Psoas muscle (tissue), 8 donors: ENCODE measurements around the gene CDC42BPA. TPM values are rescaled to one million over a fixed set of nuclear protein-coding genes. Genes with fewer than 3 reads are reported as not detected.
A peak's percentile ranks its signal among the peaks of the same experiment; 100 is the strongest.

Source experiments
- ATAC-seq, 4 donors: fragments of 200-7000 bp; cut with Tn5 transposase; one replicate each; pipeline ENCODE4 v1.9.1; 2020; ENCODE audit warnings: moderate library complexity in 3 of 4, mild to moderate bottlenecking in 2 of 4
- DNase-seq, 2 donors: peaks; one replicate each; pipeline ENCODE4 v3.0.0-alpha.2; 2020
- H3K27ac ChIP-seq: fragments of 200-600 bp; one replicate; pipeline ENCODE4 v1.8.0; 2022
- H3K27me3 ChIP-seq, 3 donors: fragments of 200-600 bp in 1 of 3; one replicate each; pipeline versions ENCODE4 v1.6.1 to v1.8.0; 2013 to 2022; ENCODE audit warnings: low read length in 2 of 3, mild to moderate bottlenecking in 2 of 3, moderate library complexity in 1 of 3; ENCODE audit not compliant: insufficient read depth in 3 of 3
- H3K36me3 ChIP-seq, 2 donors: fragments of 200-600 bp in 1 of 2; one replicate each; pipeline versions ENCODE4 v1.6.1 to v1.8.0; 2013 to 2022; ENCODE audit warnings: low read depth in 1 of 2, mild to moderate bottlenecking in 1 of 2, moderate library complexity in 1 of 2; ENCODE audit not compliant: insufficient read depth in 1 of 2
- H3K4me1 ChIP-seq: fragments of 200-600 bp; one replicate; pipeline ENCODE4 v1.8.0; 2022
- H3K4me3 ChIP-seq: fragments of 200-600 bp; one replicate; pipeline ENCODE4 v1.8.0; 2022; ENCODE audit warnings: mild to moderate bottlenecking
- H3K9me3 ChIP-seq: fragments of 200-600 bp; one replicate; pipeline ENCODE4 v1.8.0; 2022
- WGBS, 3 donors: extraction: QIAGEN DNeasy Blood & Tissue Kit; methylation state at CpG; one replicate each; pipeline versions ENCODE4 v1.1.6 to v1.1.7; 2013; 5-methylcytosine and 5-hydroxymethylcytosine counted together
- intact Hi-C, 2 donors: fragments of 100-400 bp; cut with DNase I; formaldehyde crosslinking; loops; one replicate each; pipeline versions ENCODE4 v1.11.0 to v1.14.2; 2022
- polyA plus RNA-seq, 3 donors: library from polyadenylated mRNA; stranded (reverse); fragments of 200-250 nt; gene quantifications; one replicate each; pipeline ENCODE4 v1.2.3, GENCODE V29; 2013
- total RNA-seq, 4 donors: library from RNA; stranded (reverse); fragmentation: NEBNext Ultra II Directional in 2 of 4; extraction: Animal tissue kit (Norgen Biotek cat#: 25700) in 2 of 4; gene quantifications; one replicate each; pipeline versions ENCODE4 v1.2.1 to v1.2.4, GENCODE V29; 2021 to 2023
- TF ChIP-seq, protein P1 (sequence below): fragments of 200-600 bp; IDR thresholded peaks from one replicate; pipeline ENCODE4 v1.8.0; 2022; ENCODE audit warnings: antibody characterized with exemption
- donor health status: healthy with polysubstance abuse.
- donor health status: DM: no; HTN: no; CAD: no; lungs with moderate emphysema.
- donor health status: Bipolar disorder and iron deficiency.
- donor health status: healthy.
- donor health status: DM: yes; HTN: yes; CAD: no.
- donor health status: DM: no; HTN: no; CAD: no.
- donor health status: DM: no; HTN: no; CAD: no.
- donor health status: DM: yes; HTN: yes; CAD: no.

CDC42BPA gene
- total and polyA plus RNA-seq, 7 donors = 5.3 to 23.0 (median 15.7) TPM

DNA sequence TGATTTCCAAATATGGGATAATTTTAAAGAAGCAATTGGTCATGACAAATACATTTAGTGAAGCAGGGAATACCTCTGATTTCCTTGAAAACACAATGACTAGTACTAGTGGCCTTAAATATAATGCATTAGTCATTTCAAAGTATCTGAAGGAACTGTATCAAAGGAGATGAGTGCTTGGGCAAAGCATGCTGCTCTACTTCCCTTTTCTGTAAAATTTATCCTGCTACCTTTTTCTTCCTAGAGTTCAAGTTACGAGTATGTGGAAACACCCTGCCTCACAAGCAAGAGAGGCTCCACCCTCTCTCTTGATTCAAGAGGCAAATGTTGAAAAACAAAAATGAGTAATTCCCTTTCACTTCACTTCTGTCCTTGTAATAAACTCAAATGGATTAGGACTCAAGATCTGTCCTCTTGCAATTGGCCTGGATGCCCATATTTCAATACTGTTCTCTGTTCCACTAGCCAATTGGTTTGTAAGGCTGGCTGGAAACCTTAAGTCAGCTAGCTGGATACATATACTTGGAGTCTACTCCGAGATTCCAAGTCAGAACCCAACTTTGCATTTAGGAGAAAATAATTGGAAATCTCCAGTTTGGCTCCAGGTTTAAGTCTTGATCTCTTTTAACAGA lies 92.5 kb downstream of the CDC42BPA start:
- Histone ChIP-seq H3K4me1 (peaks cover 12% of the 10 kb centered on the region), H3K36me3 (no peaks in the 10 kb centered on the region)

DNA sequence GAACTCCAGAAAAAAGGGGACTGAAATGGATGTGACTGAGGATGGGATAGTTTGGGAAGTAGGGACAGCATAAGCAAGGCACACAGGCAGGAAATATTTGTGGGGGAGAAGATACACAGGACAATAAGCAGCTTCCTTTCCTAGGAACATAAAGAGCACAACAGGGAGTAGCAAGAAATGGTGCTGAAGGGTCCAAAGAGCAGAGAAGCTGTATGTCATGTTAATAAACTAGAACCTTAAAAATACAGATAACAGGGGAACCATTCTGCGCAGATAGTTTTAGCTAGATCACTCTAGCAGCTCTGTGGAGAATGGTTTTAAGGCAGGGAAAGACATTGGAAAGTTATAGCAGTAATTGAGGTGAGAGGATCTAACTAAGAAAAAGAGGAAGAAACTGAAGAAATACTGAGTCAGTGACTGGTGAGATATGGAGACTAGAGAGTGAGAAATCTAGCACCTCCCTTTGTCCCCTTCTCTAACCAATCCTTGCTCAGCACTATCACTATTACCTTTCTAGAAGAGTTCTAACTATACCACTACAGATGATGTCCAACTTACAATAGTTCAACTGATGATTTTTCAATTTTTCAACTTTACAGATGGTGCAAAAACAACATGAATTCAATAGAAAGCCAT lies 95.0 kb downstream of the CDC42BPA start:
- no peak for DNase-seq
- no peaks in the 10 kb centered on the region for H3K9me3 ChIP-seq
- TF ChIP-seq, protein P1, sequence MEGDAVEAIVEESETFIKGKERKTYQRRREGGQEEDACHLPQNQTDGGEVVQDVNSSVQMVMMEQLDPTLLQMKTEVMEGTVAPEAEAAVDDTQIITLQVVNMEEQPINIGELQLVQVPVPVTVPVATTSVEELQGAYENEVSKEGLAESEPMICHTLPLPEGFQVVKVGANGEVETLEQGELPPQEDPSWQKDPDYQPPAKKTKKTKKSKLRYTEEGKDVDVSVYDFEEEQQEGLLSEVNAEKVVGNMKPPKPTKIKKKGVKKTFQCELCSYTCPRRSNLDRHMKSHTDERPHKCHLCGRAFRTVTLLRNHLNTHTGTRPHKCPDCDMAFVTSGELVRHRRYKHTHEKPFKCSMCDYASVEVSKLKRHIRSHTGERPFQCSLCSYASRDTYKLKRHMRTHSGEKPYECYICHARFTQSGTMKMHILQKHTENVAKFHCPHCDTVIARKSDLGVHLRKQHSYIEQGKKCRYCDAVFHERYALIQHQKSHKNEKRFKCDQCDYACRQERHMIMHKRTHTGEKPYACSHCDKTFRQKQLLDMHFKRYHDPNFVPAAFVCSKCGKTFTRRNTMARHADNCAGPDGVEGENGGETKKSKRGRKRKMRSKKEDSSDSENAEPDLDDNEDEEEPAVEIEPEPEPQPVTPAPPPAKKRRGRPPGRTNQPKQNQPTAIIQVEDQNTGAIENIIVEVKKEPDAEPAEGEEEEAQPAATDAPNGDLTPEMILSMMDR = no peak
- peaks cover 19% of the 10 kb centered on the region for H3K4me1 ChIP-seq
- H3K27ac ChIP-seq = no peak overlapping the region
- no peaks in the 10 kb centered on the region for H3K36me3 ChIP-seq
- 93 to 100% (median 95%) methylated on average over 1 of the region's 1 CpG for WGBS, 3 donors
- intact Hi-C loops = no loop called here
- H3K27me3 ChIP-seq = no peaks in the 10 kb centered on the region
- no peak overlapping the region for H3K4me3 ChIP-seq
- ATAC-seq = no peak

More for the DNA sequence above, 92.5 kb downstream of the CDC42BPA start:
- 64 to 83% (median 71%) methylated on average over 2 of the region's 2 CpGs for WGBS, 3 donors
- DNase-seq (no peak), ATAC-seq (no peak)
- no peaks in the 10 kb centered on the region for H3K9me3 ChIP-seq
- TF ChIP-seq, protein P1 = no peak
- H3K27me3 ChIP-seq = no peaks in the 10 kb centered on the region
- intact Hi-C loops = no loop called here
- no peak overlapping the region for H3K4me3 ChIP-seq
- no peak overlapping the region for H3K27ac ChIP-seq

DNA sequence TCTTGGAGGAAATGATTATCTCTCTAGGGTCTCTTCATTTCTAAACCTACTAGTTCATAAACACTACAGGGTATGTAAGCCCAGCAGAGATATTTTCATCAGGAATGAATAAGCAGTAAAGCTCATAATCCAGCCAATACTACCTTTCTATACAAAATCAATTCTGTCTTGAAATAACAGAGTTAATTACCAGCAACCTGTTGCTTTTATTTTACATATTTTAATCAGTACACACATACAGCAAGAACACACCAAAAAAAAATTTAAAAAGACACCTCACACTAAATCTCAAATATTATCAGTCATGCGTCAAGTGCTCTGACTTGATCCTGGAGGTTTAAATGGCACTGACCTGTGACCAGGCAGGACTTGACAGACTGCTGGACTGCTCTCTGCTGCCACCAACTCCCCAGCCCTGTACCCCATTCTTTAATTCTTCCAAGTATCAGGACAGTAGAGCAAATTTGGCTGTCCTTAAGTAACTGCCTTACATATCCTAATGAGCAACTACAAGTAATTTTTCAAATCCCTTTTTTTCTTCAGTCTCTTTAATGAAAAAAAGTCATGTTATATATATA lies 98.5 kb downstream of the CDC42BPA start:
- TF ChIP-seq, protein P1 = no peak
- H3K36me3 ChIP-seq = no peaks in the 10 kb centered on the region
- peaks cover 17% of the 10 kb centered on the region for H3K4me1 ChIP-seq
- intact Hi-C loops = no loop called here
- H3K4me3 ChIP-seq = no peak overlapping the region
- 82 to 96% (median 90%) methylated on average over 1 of the region's 1 CpG for WGBS, 3 donors
- no peaks in the 10 kb centered on the region for H3K9me3 ChIP-seq
- DNase-seq (no peak), ATAC-seq (peak in 1 of 4 donors; percentile 61)
- H3K27ac ChIP-seq = no peak overlapping the region
- H3K27me3 ChIP-seq = no peaks in the 10 kb centered on the region

- DNase-seq = no peak
- Histone ChIP-seq H3K36me3 (no peaks in the 10 kb centered on the region), H3K4me1 (peaks cover 18% of the 10 kb centered on the region), H3K27me3 (no peaks in the 10 kb centered on the region), H3K4me3 (no peak overlapping the region), H3K27ac (no peak overlapping the region), H3K9me3 (no peaks in the 10 kb centered on the region)
- intact Hi-C loops = no loop called here
- TF ChIP-seq, protein P1 = no peak
- ATAC-seq = no peak
- WGBS, 3 donors = 66 to 72% (median 72%) methylated on average over 6 of the region's 6 CpGs
Observed at GRCh38 chr1:227218870-227219573, 99.3 kb downstream of the CDC42BPA start.
